ENCODE measurements around the gene SELENBP1.
"Not testable (repeated sequence)": the region's sequence is repeated elsewhere in the genome, so short reads cannot be mapped to it uniquely, and the experiment has no call there.

SELENBP1 gene

GRCh38 chr1:151391079-151391563, 18.6 kb upstream of the SELENBP1 start:
- Histone ChIP-seq H3K4me1 (ENCODE audit: control insufficient read depth in 1 of 2, insufficient read depth in 1 of 2, low read depth in 1 of 2, low read length in 1 of 2) (no peaks in the 10 kb centered on the region), H3K27ac (no peak overlapping the region), H3K9me3 (no peaks in the 10 kb centered on the region), H3K4me3 (ENCODE audit: low read depth in 1 of 2, low read length in 1 of 2) (no peak overlapping the region), H3K36me3 (no peaks in the 10 kb centered on the region), H3K27me3 (peaks cover 5% of the 10 kb centered on the region)
- TF ChIP-seq CTCF (IDR thresholded peaks at IDR 0.05), result no peak

- not testable (repeated sequence) for H3K4me1 ChIP-seq (ENCODE audit: control insufficient read depth in 1 of 2, insufficient read depth in 1 of 2, low read depth in 1 of 2, low read length in 1 of 2); H3K27ac ChIP-seq; H3K36me3 ChIP-seq; H3K9me3 ChIP-seq; H3K4me3 ChIP-seq (ENCODE audit: low read depth in 1 of 2, low read length in 1 of 2); H3K27me3 ChIP-seq
Measured at GRCh38 chr1:151390221-151391078, 17.9 kb upstream of the SELENBP1 start.

- TF ChIP-seq CTCF (IDR thresholded peaks at IDR 0.05), result no peak
- H3K27me3 ChIP-seq, result no peaks in the 10 kb centered on the region
- H3K27ac ChIP-seq, result no peak overlapping the region
- no peak overlapping the region for H3K4me3 ChIP-seq (ENCODE audit: low read depth in 1 of 2, low read length in 1 of 2)
- H3K36me3 ChIP-seq, result no peaks in the 10 kb centered on the region
- no peaks in the 10 kb centered on the region for H3K4me1 ChIP-seq (ENCODE audit: control insufficient read depth in 1 of 2, insufficient read depth in 1 of 2, low read depth in 1 of 2, low read length in 1 of 2)
- no peaks in the 10 kb centered on the region for H3K9me3 ChIP-seq
Measured at GRCh38 chr1:151386002-151386401, 13.5 kb upstream of the SELENBP1 start.

- H3K36me3 ChIP-seq, result no peaks in the 10 kb centered on the region
- TF ChIP-seq CTCF (IDR thresholded peaks at IDR 0.05), result no peak
- H3K9me3 ChIP-seq, result no peaks in the 10 kb centered on the region
- no peaks in the 10 kb centered on the region for H3K27me3 ChIP-seq
- no peak overlapping the region for H3K4me3 ChIP-seq (ENCODE audit: low read depth in 1 of 2, low read length in 1 of 2)
- no peak overlapping the region for H3K27ac ChIP-seq
- H3K4me1 ChIP-seq (ENCODE audit: control insufficient read depth in 1 of 2, insufficient read depth in 1 of 2, low read depth in 1 of 2, low read length in 1 of 2), result no peaks in the 10 kb centered on the region
Measured at GRCh38 chr1:151384584-151384983, 12.1 kb upstream of the SELENBP1 start.

GRCh38 chr1:151377150-151377884, 4.8 kb upstream of the SELENBP1 start:
- Histone ChIP-seq H3K9me3 (no peaks in the 10 kb centered on the region), H3K27ac (no peak overlapping the region), H3K4me1 (ENCODE audit: control insufficient read depth in 1 of 2, insufficient read depth in 1 of 2, low read depth in 1 of 2, low read length in 1 of 2) (no peaks in the 10 kb centered on the region), H3K36me3 (no peaks in the 10 kb centered on the region), H3K27me3 (no peaks in the 10 kb centered on the region), H3K4me3 (ENCODE audit: low read depth in 1 of 2, low read length in 1 of 2) (no peak overlapping the region)
- no peak for TF ChIP-seq CTCF (IDR thresholded peaks at IDR 0.05)

- TF ChIP-seq CTCF (IDR thresholded peaks at IDR 0.05), result no peak
- Histone ChIP-seq H3K36me3 (no peaks in the 10 kb centered on the region), H3K27me3 (no peaks in the 10 kb centered on the region), H3K4me1 (ENCODE audit: control insufficient read depth in 1 of 2, insufficient read depth in 1 of 2, low read depth in 1 of 2, low read length in 1 of 2) (no peaks in the 10 kb centered on the region), H3K27ac (no peak overlapping the region), H3K4me3 (ENCODE audit: low read depth in 1 of 2, low read length in 1 of 2) (no peak overlapping the region), H3K9me3 (no peaks in the 10 kb centered on the region)
Measured at GRCh38 chr1:151373196-151373595, 691 bp upstream of the SELENBP1 start.
